Stimulated activated CD4-positive, alpha-beta T cell treated with anti-CD3 and anti-CD28 coated beads, Interleukin-1b, Interleukin-23, amount 100 ng/mL, for 4 hours (primary cell): ENCODE results near the gene PCGF2.
"Not testable (repeated sequence)": the region's sequence is repeated elsewhere in the genome, so short reads cannot be mapped to it uniquely, and the experiment has no call there.

Experiments used
- DNase-seq, 2 donors: peaks; one replicate each; pipeline ENCODE4 v3.0.0-alpha.2; 2020; ENCODE audit warnings: low read depth in 2 of 2

The PCGF2 gene

GRCh38 chr17:38735161-38735997 lies 12.8 kb downstream of the PCGF2 start:
- DNase-seq, result peak; percentile 75 to 79

DNA sequence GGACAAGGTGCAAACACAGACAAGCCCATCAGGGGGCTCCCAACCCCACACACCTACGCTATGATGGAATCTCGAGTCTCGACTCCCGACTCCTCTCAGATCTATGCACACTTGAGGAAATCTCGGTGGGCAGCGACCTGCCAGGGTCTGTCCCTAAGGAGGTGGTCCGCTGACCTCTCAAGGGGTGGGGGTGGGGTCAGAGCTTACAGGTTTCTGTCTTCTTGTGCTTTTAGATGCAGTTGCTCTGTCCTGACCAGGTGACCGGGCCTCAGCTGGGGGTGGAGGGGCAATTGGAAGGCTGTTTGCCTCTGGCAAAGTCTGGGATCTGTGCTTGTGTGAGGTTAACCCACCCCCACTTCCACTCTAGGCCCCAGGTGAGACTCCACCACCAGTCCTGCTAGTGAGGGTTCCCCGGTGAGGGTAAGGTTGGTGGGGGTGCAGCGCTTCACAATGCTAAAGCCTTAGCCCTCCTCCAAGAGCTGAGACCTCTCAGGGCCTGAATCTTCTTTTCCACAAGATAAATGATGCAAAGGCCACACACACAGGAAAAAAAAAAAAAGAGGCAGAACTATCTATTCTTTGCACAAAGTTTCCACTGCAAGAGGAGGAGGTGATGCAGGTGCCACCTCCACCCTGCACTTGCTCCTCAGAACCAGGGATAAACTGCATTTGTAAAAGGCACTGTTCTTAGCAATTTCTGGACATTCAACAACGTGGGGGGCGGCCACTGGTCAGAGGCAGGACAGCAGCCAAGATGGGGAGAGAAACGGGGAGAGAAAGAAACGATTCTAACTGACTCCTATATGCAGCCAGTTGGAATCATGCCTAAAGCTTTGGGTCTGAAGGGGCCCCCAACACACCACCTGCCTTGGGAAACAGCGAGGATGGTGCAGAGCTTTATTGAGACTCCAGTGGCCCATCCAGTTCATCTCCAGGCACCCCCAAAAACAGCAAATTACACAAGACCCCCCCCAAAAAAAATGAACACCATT lies 13.9 kb downstream of the PCGF2 start:
- no peak for DNase-seq

- no peak for DNase-seq
Observed at GRCh38 chr17:38733282-38733981, 14.7 kb downstream of the PCGF2 start.

GRCh38 chr17:38732376-38733281 lies 15.5 kb downstream of the PCGF2 start:
- DNase-seq, result no peak

GRCh38 chr17:38731526-38732294 lies 16.4 kb downstream of the PCGF2 start:
- DNase-seq, result no peak

GRCh38 chr17:38730526-38731379 lies 17.4 kb downstream of the PCGF2 start:
- DNase-seq, result no peak

- peak; percentile 78 to 83 for DNase-seq
Observed at GRCh38 chr17:38729886-38730525, 18.1 kb downstream of the PCGF2 start, which contains the start of gene CISD3. Gene CISD3 (plus strand): TSS chr17:38730341. CDS start chr17:38730359, 18 bp downstream.

DNA sequence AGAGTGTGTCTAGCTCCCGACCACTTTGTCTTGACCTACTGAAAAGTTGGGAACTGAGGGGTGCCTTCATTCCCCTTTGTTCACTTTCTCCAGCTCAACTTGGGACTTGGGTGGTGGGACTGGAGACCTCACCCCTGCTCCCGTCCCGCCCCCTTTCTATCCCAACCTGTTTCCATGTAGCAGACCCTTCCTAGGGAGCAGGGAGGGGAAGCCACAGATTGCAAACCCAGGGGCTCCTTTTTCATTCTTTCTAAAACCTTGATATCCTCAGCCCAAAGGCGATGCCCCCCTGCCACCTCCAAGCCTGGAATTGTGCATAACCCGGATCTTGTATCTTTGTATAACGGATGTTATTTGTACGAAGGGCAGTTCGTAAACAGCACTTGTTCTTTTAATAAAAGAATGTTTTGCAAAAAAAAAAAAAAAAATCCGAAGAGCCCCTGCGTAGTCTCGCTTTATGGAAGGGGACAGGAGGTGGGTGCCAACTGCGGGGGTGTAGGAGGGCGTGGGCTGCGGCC lies 18.7 kb downstream of the PCGF2 start:
- DNase-seq, result no peak

DNA sequence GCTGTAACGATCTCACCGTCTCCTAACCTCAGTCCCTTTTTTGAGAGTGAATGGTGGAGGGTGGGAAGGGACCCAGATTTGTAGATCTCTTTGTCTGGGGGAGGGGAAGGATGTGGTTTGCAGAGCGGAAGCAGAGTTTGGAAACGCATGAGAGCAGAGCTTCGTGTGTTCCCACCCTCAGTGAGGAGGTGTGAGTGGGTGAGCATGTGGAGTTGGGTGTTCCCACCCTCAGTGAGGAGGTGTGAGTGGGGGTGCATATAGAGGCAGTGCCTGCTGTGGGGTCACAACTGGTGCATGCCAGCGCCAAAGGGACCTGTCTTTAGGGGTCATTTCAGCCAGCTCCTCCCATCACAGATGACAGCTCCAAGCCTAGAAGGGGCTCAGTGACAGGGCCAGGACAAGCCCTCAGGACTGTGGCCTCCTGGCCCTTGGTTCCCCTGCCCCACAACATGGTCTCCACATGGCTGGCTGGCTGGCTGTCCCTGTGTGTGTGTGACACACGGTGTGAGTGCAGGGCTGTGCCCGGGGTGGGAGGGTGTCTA lies 19.8 kb downstream of the PCGF2 start:
- DNase-seq, result peak in 1 of 2 donors; percentile 65

DNA sequence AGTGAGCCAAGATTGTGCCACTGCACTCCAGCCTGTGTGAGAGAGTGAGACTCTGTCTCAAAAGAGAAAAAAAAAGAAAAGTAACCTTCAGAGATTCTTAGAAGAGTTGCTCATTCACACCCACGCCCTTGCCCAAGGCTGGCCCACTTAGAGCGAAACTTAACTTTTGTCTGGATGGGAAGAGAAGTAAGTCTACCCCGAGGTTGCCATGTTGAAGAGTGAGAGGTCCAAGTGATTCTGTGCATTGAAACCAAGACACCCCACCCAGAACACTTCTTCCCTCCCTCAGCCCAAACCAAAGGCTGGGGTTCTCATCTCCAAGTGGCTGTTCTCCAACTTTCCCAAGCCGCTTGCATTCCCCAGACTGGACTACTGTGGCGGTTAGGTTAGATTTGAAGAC lies 20.4 kb downstream of the PCGF2 start:
- DNase-seq, result peak; percentile 61 to 68

- not testable (repeated sequence) for DNase-seq
Observed at GRCh38 chr17:38726145-38726544, 22.0 kb downstream of the PCGF2 start.

DNA sequence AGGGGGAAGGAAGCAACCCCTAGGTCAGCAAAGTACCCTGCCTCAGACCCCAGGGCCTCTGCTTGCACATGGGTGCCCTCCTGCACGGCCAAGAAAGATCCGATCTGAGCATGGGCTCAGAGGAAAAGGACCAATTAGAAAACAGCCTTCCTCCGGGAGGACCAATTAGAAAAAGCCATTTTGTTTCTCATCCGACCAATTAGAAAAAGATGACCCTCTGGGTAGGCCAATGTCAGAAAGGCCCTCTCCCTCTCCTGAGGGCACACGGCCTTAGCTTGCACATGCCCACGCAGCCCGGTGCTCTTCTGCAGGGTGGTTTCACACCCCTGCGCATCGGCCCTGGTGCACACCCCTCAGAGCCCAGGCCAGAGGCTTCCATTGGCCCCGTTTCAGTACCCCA lies 23.1 kb downstream of the PCGF2 start:
- DNase-seq, result no peak

DNA sequence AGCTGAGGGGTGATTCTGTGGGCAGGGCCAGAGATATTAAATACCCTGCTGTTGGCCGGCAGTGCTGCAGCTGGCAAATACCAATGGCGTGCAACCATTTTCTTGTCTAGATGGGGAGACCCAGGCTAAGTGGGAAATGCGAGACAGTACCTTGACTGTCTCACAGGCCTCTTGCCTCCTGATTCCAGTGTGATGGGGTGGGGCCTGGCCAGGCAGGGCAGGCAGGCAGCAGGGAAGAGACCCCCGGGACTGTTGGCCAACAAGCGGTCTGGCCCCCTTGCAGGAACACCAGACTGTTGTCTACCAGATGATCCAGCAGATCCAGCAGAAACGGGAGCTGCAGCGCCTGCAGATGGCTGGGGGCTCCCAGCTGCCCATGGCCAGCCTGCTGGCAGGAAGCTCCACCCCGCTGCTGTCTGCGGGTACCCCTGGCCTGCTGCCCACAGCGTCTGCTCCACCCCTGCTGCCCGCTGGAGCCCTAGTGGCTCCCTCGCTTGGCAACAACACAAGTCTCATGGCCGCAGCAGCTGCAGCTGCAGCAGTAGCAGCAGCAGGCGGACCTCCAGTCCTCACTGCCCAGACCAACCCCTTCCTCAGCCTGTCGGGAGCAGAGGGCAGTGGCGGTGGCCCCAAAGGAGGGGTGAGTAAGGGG lies 23.7 kb downstream of the PCGF2 start:
- no peak for DNase-seq

DNA sequence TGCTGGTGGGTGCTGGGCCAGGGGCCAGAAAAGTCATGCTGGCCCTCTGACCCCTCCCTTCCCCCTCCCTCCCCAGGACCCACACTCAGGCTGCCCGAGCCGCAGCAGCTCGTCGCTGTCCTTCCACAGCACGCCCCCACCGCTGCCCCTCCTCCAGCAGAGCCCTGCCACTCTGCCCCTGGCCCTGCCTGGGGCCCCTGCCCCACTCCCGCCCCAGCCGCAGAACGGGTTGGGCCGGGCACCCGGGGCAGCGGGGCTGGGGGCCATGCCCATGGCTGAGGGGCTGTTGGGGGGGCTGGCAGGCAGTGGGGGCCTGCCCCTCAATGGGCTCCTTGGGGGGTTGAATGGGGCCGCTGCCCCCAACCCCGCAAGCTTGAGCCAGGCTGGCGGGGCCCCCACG lies 26.3 kb downstream of the PCGF2 start:
- DNase-seq, result no peak

- DNase-seq, result no peak
Observed at GRCh38 chr17:38720941-38721340, 27.2 kb downstream of the PCGF2 start.

GRCh38 chr17:38719943-38720641 lies 28.0 kb downstream of the PCGF2 start:
- no peak for DNase-seq
